Motor neuron (in vitro differentiated cells): ENCODE measurements around the gene SRPK1. TPM values are rescaled to one million over a fixed set of nuclear protein-coding genes. Genes with fewer than 3 reads are reported as not detected.

Source experiments
- ATAC-seq, 8 experiments: fragments of 200-7000 bp; cut with Tn5 transposase; replicated peaks in 6 of 8; 2 replicates each; pipeline ENCODE4 v1.8.0; 2021; ENCODE audit warnings: mild to moderate bottlenecking in 8 of 8, moderate library complexity in 8 of 8
- H3K27ac ChIP-seq, 2 donors: fragments of 250-450 bp; sonication (Bioruptor Pico); 2 replicates each; pipeline ENCODE4 v1.9.0; 2021; ENCODE audit warnings: antibody characterized with exemption in 2 of 2, mild to moderate bottlenecking in 2 of 2, moderate library complexity in 1 of 2
- H3K4me1 ChIP-seq, 2 donors: fragments of 250-450 bp; sonication (Bioruptor Pico); replicated peaks in 1 of 2; 2 replicates each; pipeline ENCODE4 v1.6.1; 2021; ENCODE audit warnings: antibody characterized with exemption in 2 of 2, mild to moderate bottlenecking in 2 of 2, moderate library complexity in 1 of 2
- H3K4me3 ChIP-seq, 5 donors: fragments of 250-450 bp; sonication (Bioruptor Pico); 2 replicates each; pipeline ENCODE4 v1.9.0; 2021; ENCODE audit warnings: antibody characterized with exemption in 5 of 5, mild to moderate bottlenecking in 5 of 5, moderate library complexity in 4 of 5
- WGBS, 10 experiments: fragments of 450-650 bp; shearing (Covaris generic); methylation state at CpG; one replicate each; pipeline ENCODE4 v1.0.0; 2022; 5-methylcytosine and 5-hydroxymethylcytosine counted together
- in situ Hi-C, 9 experiments: fragments of 400-800 bp; cut with MboI; loops; one replicate each; pipeline ENCODE4 v1.15.0; 2021; ENCODE audit warnings: low sequenced_read_pairs in 9 of 9, low pct_unique_long_range_greater_than_20kb in 2 of 9; ENCODE audit not compliant: unreplicated experiment in 9 of 9
- total RNA-seq, 8 experiments: library from RNA; unstranded; fragments of 300-600 nt; gene quantifications; 2 replicates each; pipeline versions ENCODE4 v1.2.3 to v1.2.4, GENCODE V29; 2022

SRPK1 gene
- total RNA-seq, 8 experiments from 2014 or later: 33.9 to 105 (median 36.5) TPM

GRCh38 chr6:35906499-35906846 lies 14.4 kb downstream of the SRPK1 start:
- Histone ChIP-seq H3K4me1 (no peaks in the 10 kb centered on the region), H3K27ac (no peak overlapping the region), H3K4me3 (no peak overlapping the region)
- in situ Hi-C loops: no loop called here
- ATAC-seq: no peak
- WGBS, 10 experiments: 71 to 100% (median 93%) methylated on average over 1 to 2 of the region's 2 CpGs; no CpG with 5 or more reads in 2 of the 10 experiments

DNA sequence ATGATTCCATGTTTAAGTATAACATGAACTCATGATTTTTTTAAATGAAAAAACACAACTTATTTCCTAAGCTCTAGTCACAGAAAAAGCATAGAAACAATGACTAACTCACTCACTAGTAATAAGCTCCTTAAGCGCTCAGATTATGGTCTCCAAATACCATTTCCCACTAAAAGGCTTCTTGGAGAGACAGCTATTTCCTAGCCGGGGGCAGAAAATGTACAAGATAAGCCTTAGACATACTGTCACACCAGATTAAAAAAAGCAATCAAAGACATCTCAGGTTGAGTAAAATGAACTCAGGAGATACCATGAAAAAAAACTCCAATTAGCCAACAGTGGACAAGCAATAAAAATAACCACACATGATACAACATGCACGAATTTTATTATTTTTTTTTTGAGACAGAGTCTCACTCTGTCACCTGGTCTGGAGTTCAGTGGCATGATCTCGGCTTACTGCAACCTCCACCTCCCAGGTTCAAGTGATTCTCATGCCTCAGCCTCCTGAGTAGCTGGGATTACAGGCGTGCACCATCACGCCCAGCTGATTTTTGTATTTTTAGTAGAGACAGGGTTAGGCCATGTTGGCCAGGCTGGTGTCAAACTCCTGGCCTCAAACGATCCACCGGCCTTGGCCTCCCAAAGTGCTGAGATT lies 14.9 kb downstream of the SRPK1 start:
- H3K27ac ChIP-seq: no peak overlapping the region
- in situ Hi-C loops: no loop called here
- no peak overlapping the region for H3K4me3 ChIP-seq
- ATAC-seq: no peak
- H3K4me1 ChIP-seq: no peaks in the 10 kb centered on the region
- 46 to 100% (median 90%) methylated on average over 1 to 7 of the region's 8 CpGs for WGBS, 10 experiments

DNA sequence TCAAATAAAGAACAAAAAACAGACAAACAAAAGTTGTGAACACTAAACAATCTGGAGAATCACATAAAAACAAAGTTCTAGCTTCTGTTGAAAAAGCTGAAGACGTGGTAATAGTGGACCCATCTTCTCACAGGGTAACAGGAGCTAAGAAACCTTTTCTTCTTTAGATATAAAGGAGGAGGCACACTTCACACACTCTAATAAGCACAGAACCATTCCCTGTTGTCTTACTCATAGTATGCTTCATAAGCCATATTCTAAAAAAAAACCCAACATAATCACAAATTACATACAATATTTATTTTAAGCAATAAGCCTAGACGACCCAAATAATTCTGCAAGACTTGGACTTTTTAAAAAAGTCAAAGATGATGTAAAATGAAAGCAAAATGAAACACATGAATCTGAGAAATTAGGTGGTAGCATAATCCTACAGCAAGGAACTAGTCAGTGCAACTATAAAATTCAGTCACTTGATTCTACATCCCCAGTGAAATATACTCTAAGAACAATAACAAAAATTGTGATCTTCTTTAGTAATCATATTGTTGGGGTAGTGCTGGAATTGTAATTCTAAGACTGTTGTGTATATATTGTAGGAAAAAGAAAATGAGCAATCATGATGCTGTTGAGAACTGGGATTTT lies 15.6 kb downstream of the SRPK1 start:
- Histone ChIP-seq H3K4me1 (no peaks in the 10 kb centered on the region), H3K4me3 (no peak overlapping the region), H3K27ac (no peak overlapping the region)
- 50 to 100% (median 76%) methylated on average over 1 to 2 of the region's 2 CpGs; no CpG with 5 or more reads in 4 of the 10 experiments for WGBS, 10 experiments
- no peak for ATAC-seq
- in situ Hi-C loops: no loop called here

- H3K4me3 ChIP-seq: no peak overlapping the region
- ATAC-seq: no peak
- no peak overlapping the region for H3K27ac ChIP-seq
- no peaks in the 10 kb centered on the region for H3K4me1 ChIP-seq
- in situ Hi-C loops: no loop called here
- 80 to 100% (median 96%) methylated on average over 1 to 4 of the region's 4 CpGs; no CpG with 5 or more reads in 1 of the 10 experiments for WGBS, 10 experiments
These were observed 17.2 kb downstream of the SRPK1 start for GRCh38 chr6:35903679-35904078.

GRCh38 chr6:35900448-35900847 lies 20.4 kb downstream of the SRPK1 start:
- ATAC-seq: no peak
- in situ Hi-C loops: no loop called here
- no peak overlapping the region for H3K4me3 ChIP-seq
- H3K4me1 ChIP-seq: no peaks in the 10 kb centered on the region
- 83 to 100% (median 92%) methylated on average over 1 to 4 of the region's 4 CpGs for WGBS, 10 experiments
- H3K27ac ChIP-seq: no peak overlapping the region

- Histone ChIP-seq H3K27ac (no peak overlapping the region), H3K4me3 (no peak overlapping the region), H3K4me1 (no peaks in the 10 kb centered on the region)
- WGBS, 10 experiments: 92 to 100% (median 100%) methylated on average over 1 to 2 of the region's 2 CpGs; no CpG with 5 or more reads in 1 of the 10 experiments
- no peak for ATAC-seq
- in situ Hi-C loops: no loop called here
These were observed 22.9 kb downstream of the SRPK1 start for GRCh38 chr6:35898003-35898402.

DNA sequence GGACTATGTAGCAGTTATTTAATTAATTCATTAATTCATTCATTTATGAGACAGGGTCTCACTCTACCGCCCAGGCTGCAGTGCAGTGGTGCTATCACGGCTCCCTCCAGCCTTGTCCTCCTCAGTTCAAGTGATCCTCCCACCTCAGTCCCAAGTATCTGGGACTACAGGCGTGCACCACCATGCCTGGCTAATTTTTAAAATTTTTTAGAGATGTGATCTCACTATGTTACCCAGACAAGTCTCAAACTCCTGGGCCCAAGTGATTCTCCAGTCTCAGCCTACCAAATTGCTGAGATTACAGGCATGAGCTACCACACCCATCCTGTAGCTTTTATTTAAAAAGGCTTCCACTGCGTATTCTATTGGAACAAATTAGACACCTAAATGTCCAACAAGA lies 23.4 kb downstream of the SRPK1 start:
- no peak for ATAC-seq
- 90 to 100% (median 100%) methylated on average over 1 to 3 of the region's 4 CpGs; no CpG with 5 or more reads in 2 of the 10 experiments for WGBS, 10 experiments
- Histone ChIP-seq H3K4me1 (no peaks in the 10 kb centered on the region), H3K27ac (no peak overlapping the region), H3K4me3 (no peak overlapping the region)
- in situ Hi-C loops: no loop called here

- no peak overlapping the region for H3K4me3 ChIP-seq
- ATAC-seq: peak in 1 of 8 experiments; percentile 30
- in situ Hi-C loops: no loop called here
- no peaks in the 10 kb centered on the region for H3K4me1 ChIP-seq
- no peak overlapping the region for H3K27ac ChIP-seq
- 80 to 100% (median 100%) methylated on average over 1 to 3 of the region's 3 CpGs; no CpG with 5 or more reads in 2 of the 10 experiments for WGBS, 10 experiments
These were observed 23.9 kb downstream of the SRPK1 start for GRCh38 chr6:35897036-35897435.

DNA sequence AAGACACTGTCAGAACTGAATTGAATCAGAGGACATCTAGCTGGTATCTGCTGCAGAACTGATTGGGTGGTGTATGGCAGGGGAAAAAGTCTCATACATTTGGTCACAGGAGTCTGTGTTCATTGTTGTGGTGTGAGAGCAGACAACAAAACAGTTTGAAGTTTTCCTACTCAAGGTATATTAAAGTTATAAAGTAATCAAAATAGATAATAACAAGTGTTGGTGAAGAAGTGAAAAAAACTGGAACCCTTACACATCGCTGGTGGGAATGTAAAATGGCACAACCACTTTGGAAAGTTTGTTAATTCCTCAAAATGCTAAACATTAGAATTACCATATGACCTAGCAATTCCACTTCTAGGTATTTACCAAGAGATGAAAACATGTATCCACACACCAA lies 24.7 kb downstream of the SRPK1 start:
- WGBS, 10 experiments: 64 to 100% (median 100%) methylated on average over 1 of the region's 1 CpG; no CpG with 5 or more reads in 5 of the 10 experiments
- Histone ChIP-seq H3K4me1 (no peaks in the 10 kb centered on the region), H3K4me3 (no peak overlapping the region), H3K27ac (no peak overlapping the region)
- in situ Hi-C loops: no loop called here
- ATAC-seq: no peak

GRCh38 chr6:35895560-35895959 lies 25.3 kb downstream of the SRPK1 start:
- no peak for ATAC-seq
- Histone ChIP-seq H3K4me1 (no peaks in the 10 kb centered on the region), H3K4me3 (no peak overlapping the region), H3K27ac (no peak overlapping the region)
- 20 to 100% (median 90%) methylated on average over 1 to 3 of the region's 3 CpGs; no CpG with 5 or more reads in 3 of the 10 experiments for WGBS, 10 experiments
- in situ Hi-C loops: no loop called here

DNA sequence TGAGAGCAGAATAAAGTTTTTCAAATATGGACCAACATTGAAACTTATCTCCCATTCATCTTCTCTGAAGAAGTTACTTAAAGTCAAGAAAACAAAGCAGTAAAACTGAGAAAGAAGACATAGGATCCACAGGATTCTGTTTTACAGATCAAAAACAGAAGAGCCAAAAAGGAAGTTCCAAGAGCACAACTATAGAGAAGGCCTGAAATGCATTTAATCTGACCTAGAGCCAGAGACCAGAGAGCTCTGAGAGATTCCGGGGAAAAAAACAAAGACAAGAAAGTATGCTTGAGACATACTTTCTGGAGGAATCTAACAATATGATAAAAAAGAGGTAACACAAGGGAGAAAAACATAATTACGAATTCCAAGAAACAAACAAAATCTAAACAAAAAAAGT lies 26.1 kb downstream of the SRPK1 start:
- 50 to 86% (median 76%) methylated on average over 1 to 2 of the region's 2 CpGs for WGBS, 10 experiments
- Histone ChIP-seq H3K27ac (no peak overlapping the region), H3K4me3 (no peak overlapping the region), H3K4me1 (no peaks in the 10 kb centered on the region)
- ATAC-seq: no peak
- in situ Hi-C loops: no loop called here

DNA sequence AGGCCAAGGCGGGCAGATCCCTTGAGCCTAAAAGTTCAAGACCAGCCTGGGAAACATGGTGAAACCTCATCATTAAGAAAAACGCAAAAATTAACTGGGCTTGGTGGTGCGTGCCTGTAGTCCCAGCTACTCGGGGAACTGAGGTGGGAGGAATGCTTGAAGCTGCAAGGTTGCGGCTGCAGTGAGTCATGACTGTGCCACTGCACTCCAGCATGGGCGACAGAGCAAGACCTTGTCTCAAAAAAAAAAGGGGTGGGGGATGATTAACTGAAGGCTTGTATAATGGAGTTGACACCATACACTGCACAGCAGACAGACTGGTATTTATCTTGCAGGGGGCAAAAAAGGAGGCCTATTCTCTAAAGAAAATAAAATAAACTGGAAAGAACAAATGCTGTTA lies 27.7 kb downstream of the SRPK1 start:
- H3K4me1 ChIP-seq: no peaks in the 10 kb centered on the region
- in situ Hi-C loops: no loop called here
- WGBS, 10 experiments: 80 to 100% (median 94%) methylated on average over 1 to 6 of the region's 6 CpGs; no CpG with 5 or more reads in 2 of the 10 experiments
- no peak overlapping the region for H3K27ac ChIP-seq
- no peak overlapping the region for H3K4me3 ChIP-seq
- ATAC-seq: peak in 5 of 8 experiments; percentile 24 to 59 (median 44)

DNA sequence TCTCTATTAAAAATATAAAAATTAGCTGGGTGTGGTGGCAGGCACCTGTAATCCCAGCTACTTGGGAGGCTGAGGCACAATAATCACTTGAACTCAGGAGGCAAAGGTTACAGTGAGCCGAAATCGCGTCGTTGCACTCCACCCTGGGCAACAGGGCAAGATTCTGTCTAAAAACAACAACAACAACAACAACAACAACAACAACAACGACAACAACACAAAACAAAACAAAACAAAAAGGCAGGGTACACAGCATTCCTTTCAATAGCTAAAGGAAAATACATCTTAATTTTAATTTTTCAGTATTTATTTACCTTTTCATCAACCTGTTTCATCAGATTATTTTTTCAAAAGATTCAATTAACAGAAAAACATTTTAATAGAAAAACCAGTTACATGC lies 28.4 kb downstream of the SRPK1 start:
- WGBS, 10 experiments: 80 to 100% (median 89%) methylated on average over 1 to 5 of the region's 5 CpGs; no CpG with 5 or more reads in 3 of the 10 experiments
- in situ Hi-C loops: no loop called here
- no peaks in the 10 kb centered on the region for H3K4me1 ChIP-seq
- no peak overlapping the region for H3K4me3 ChIP-seq
- ATAC-seq: no peak
- no peak overlapping the region for H3K27ac ChIP-seq

DNA sequence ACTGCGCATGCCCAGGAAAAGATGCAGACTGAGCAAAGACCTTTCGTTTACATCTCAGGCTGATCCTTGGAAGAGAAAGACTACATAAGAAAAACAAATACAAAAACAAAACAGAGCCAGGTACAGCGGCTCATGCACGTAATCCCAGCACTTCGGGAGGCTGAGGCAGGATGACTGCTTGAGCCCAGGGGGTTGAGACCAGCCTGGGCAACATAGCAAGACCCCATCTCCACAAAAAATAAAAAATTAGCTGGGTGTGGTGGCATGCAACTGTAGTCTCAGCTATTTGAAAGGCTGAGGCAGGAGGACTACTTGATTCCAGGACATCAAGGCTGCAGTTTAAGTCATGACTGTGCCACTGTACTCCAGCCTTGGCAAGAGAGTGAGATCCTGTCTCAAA lies 41.7 kb downstream of the SRPK1 start:
- 85 to 100% (median 100%) methylated on average over 1 to 5 of the region's 5 CpGs; no CpG with 5 or more reads in 1 of the 10 experiments for WGBS, 10 experiments
- H3K27ac ChIP-seq: no peak overlapping the region
- H3K4me1 ChIP-seq: no peaks in the 10 kb centered on the region
- H3K4me3 ChIP-seq: no peak overlapping the region
- in situ Hi-C loops: no loop called here
- ATAC-seq: no peak
